BJ (cell line): Measurements from ENCODE around the gene GIMAP1. TPM values are rescaled to one million over a fixed set of nuclear protein-coding genes. Genes with fewer than 3 reads are reported as not detected.
"Not testable (repeated sequence)": the region's sequence is repeated elsewhere in the genome, so short reads cannot be mapped to it uniquely, and the experiment has no call there.

Experiments used
- CTCF ChIA-PET: fragments of 350-600 bp; formaldehyde crosslinking; extraction: SDS; loops from one replicate; lab custom pipeline; 2021; ENCODE audit warnings: antibody characterized with exemption, inconsistent platforms; lab: Yijun Ruan, JAX
- POLR2A ChIA-PET: fragments of 300-600 bp; sonication (Branson Sonifier 250); formaldehyde crosslinking; extraction: SDS; loops from one replicate; lab custom pipeline; 2021; ENCODE audit warnings: antibody characterized with exemption; lab: Charles Lee
- DNase-seq: peaks from one replicate; pipeline ENCODE4 v3.0.0-alpha.2; 2011; ENCODE audit warnings: low read depth
- H3K27me3 ChIP-seq: 2 replicates; pipeline ENCODE4 v1.6.0; 2011; ENCODE audit warnings: low read length; ENCODE audit not compliant: control insufficient read depth, insufficient read depth
- H3K36me3 ChIP-seq: 2 replicates; pipeline ENCODE4 v1.5.1; 2011; ENCODE audit warnings: low read length; ENCODE audit not compliant: control insufficient read depth, insufficient read depth
- H3K4me3 ChIP-seq: 2 replicates; pipeline ENCODE4 v1.5.1; 2011; ENCODE audit warnings: low read depth, mild to moderate bottlenecking, control low read depth, low read length
- CTCF ChIP-seq: IDR thresholded peaks from 2 replicates; pipeline ENCODE4 v1.5.1; 2011; ENCODE audit warnings: low read depth, mild to moderate bottlenecking, control low read depth, inconsistent platforms, low read length, moderate library complexity; ENCODE audit not compliant: insufficient read depth
- polyA minus RNA-seq: library from RNA; depleted of rRNA, polyadenylated mRNA; stranded (reverse); fragments of >200 nt; gene quantifications from 2 replicates; pipeline ENCODE4 v1.2.3, GENCODE V29; 2011; rRNA and poly(A)+ RNA removed
- polyA plus RNA-seq: library from polyadenylated mRNA; depleted of rRNA; stranded (reverse); fragments of >200 nt; gene quantifications from 2 replicates; pipeline ENCODE4 v1.2.3, GENCODE V29; 2011; rRNA removed

Gene GIMAP1
- polyA plus RNA-seq (not detected in 2 replicates), polyA minus RNA-seq (not detected in 2 replicates)

DNA sequence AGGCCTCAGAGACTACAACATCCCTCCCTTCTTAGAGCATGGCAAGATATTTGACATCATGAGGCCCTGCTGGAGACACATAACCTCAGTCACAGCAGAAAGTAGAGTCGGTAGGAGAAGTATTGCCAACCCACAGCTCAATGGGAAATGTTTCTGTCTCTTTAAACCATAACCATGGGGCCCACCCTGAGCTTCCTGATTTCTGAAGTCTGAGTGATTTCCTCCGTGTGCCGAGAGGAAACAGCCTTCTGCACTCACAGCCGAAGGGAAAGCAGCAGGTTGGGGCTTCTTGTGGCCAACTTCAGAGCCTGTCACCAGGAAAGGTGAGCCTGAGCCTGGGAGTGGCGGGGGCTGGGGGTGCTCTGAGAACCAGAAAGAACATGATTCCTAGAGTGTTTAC lies at the start of gene GIMAP1:
GIMAP1 (plus strand) TSS at position 246 of the 400 bp plus-strand sequence. CDS start 2,435 bp downstream, outside the sequence.
- no peaks in the 10 kb centered on the region for H3K27me3 ChIP-seq
- no peak for TF ChIP-seq CTCF
- H3K4me3 ChIP-seq: no peak within 1 kb of the TSS
- H3K36me3 ChIP-seq: no peaks in the 10 kb centered on the region
- POLR2A ChIA-PET: no interaction called here
- no peak for DNase-seq
- CTCF ChIA-PET: no interaction called here

- CTCF ChIA-PET: no interaction called here
- POLR2A ChIA-PET: no interaction called here
- TF ChIP-seq CTCF: no peak
- Histone ChIP-seq H3K36me3 (no peaks in the 10 kb centered on the region), H3K4me3 (no peak overlapping the region), H3K27me3 (no peaks in the 10 kb centered on the region)
- no peak for DNase-seq
These were observed 47.9 kb upstream of the GIMAP1 start for GRCh38 chr7:150668472-150668911.

- no peak for DNase-seq
- H3K36me3 ChIP-seq: no peaks in the 10 kb centered on the region
- TF ChIP-seq CTCF: no peak
- H3K4me3 ChIP-seq: no peak overlapping the region
- ChIA-PET CTCF (no interaction called here), POLR2A (no interaction called here)
- H3K27me3 ChIP-seq: no peaks in the 10 kb centered on the region
These were observed 47.4 kb upstream of the GIMAP1 start for GRCh38 chr7:150668977-150669376.

DNA sequence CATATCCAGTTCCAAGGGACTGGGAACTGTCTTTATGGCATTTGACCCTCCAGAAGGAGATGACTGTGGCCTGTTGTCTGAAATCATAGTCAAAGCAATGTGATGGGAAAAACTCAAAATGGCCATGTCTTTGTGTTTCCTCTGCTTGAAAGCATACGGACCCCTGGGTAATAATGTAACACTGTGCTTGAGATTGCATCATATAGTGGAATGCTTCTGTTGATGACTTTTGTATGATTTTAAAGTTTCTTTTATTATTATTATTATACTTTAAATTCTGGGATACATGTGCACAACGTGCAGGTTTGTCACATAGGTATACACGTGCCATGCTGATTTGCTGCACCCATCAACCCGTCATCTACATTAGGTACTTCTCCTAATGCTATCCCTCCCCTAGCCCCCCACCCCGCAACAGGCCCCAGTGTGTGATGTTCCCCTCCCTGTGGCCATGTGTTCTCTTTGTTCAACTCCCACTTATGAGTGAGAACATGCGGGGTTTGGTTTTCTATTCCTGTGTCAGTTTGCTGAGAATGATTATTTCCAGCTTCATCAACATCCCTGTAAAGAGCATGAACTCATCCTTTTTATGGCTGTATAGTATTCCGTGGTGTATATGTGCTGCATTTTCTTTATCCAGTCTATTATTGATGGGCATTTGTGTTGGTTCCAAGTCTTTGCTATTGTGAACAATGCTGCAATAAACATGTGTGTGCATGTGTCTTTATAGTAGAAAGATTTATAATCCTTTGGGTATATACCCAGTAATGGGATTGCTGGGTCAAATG lies 44.4 kb upstream of the GIMAP1 start:
- H3K27me3 ChIP-seq, DNase-seq, POLR2A ChIA-PET, H3K36me3 ChIP-seq, CTCF ChIA-PET, H3K4me3 ChIP-seq: not testable (repeated sequence)

GRCh38 chr7:150675714-150676113 lies 40.7 kb upstream of the GIMAP1 start:
- TF ChIP-seq CTCF: no peak
- ChIA-PET POLR2A (no interaction called here), CTCF (no interaction called here)
- H3K4me3 ChIP-seq: no peak overlapping the region
- DNase-seq: no peak
- H3K36me3 ChIP-seq: no peaks in the 10 kb centered on the region
- no peaks in the 10 kb centered on the region for H3K27me3 ChIP-seq

DNA sequence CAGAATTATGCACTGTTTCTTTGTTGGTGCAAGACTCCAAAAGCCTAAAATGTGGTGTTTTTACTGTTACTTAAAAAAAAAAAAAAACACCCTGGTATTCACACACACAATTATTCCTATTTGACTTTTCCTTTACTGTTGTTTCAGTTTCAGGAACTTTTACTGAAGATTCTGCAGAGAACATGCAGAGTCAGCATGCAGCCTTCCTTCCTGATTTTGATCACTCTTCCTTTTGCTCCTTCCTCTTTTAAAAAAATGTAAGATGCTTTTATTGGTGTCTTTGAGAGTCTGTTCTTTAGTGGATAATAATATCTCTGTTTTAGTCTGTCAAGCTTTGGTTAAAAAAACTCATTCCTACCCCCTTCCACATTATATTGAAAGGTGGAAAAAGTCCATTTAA lies 40.1 kb upstream of the GIMAP1 start:
- POLR2A ChIA-PET, CTCF ChIA-PET, H3K27me3 ChIP-seq: not testable (repeated sequence)

DNA sequence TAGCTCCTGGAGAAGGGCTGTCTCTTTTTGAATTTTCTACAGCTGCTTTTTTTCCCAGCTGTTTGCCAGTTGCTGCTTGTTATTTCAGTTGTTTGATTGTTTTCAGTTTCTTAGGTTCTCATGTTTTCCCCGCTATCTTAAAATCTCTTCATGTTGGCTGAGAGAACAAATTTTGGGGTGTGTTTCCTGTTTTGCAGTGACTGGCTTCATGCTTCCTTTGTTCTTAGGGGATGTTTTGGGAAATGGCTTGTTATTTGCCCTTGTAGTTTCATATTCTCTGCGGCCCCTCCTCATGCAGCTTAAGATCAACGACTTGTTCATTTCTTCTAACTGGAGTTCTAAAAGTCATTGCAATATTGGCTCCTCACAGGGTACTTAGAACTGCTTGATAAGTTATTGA lies 39.6 kb upstream of the GIMAP1 start:
- CTCF ChIA-PET: not testable (repeated sequence)

More for the DNA sequence above, 40.1 kb upstream of the GIMAP1 start:
- H3K4me3 ChIP-seq, H3K36me3 ChIP-seq, DNase-seq: not testable (repeated sequence)

GRCh38 chr7:150678601-150679000 lies 37.8 kb upstream of the GIMAP1 start:
- H3K4me3 ChIP-seq: not testable (repeated sequence)

More for the DNA sequence above, 39.6 kb upstream of the GIMAP1 start:
- H3K27me3 ChIP-seq, H3K36me3 ChIP-seq, POLR2A ChIA-PET, H3K4me3 ChIP-seq, DNase-seq: not testable (repeated sequence)

DNA sequence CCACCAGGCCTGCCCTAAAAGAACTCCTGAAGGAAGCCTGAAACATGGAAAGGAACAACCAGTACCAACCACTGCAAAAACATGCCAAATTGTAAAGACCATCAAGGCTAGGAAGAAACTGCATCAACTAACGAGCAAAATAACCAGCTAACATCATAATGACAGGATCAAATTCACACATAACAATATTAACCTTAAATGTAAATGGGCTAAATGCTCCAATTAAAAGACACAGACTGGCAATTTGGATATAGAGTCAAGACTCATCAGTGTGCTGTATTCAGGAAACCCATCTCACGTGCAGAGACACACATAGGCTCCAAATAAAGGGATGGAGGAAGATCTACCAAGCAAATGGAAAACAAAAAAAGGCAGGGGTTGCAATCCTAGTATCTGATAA lies 36.0 kb upstream of the GIMAP1 start:
- POLR2A ChIA-PET, CTCF ChIA-PET, H3K4me3 ChIP-seq, H3K27me3 ChIP-seq, H3K36me3 ChIP-seq, DNase-seq: not testable (repeated sequence)

More at GRCh38 chr7:150678601-150679000, 37.8 kb upstream of the GIMAP1 start:
- DNase-seq, CTCF ChIA-PET, H3K36me3 ChIP-seq, POLR2A ChIA-PET, H3K27me3 ChIP-seq: not testable (repeated sequence)
